ENCODE measurements around the gene ELFN2.

GRCh38 chr22:37416827-37417226 is 10.5 kb downstream of the ELFN2 start:
- TF ChIP-seq YY1 (IDR thresholded peaks at IDR 0.05; ENCODE audit: low read depth) (no peak), CREB1 (IDR thresholded peaks at IDR 0.05; ENCODE audit: low read depth) (no peak), ZBTB7A (IDR thresholded peaks at IDR 0.05; ENCODE audit: low read depth) (no peak), REST (IDR thresholded peaks at IDR 0.05; ENCODE audit: low read depth) (no peak), RAD21 (IDR thresholded peaks at IDR 0.05; ENCODE audit: low read depth) (no peak), TAF1 (IDR thresholded peaks at IDR 0.05; ENCODE audit: low read depth) (no peak), CEBPB (IDR thresholded peaks at IDR 0.05) (no peak), MAX (IDR thresholded peaks at IDR 0.05) (no peak; the same call in 1 of the 2 replicates), USF1 (IDR thresholded peaks at IDR 0.05) (no peak)

Measured in Ishikawa (cell line).